ENCODE data around the gene CDKN2C. TPM values are rescaled to one million over a fixed set of nuclear protein-coding genes. Genes with fewer than 3 reads are reported as not detected.

Gene CDKN2C
- total and polyA plus RNA-seq, 11 donors, result 11.2 to 18.8 (median 15.3) TPM

DNA sequence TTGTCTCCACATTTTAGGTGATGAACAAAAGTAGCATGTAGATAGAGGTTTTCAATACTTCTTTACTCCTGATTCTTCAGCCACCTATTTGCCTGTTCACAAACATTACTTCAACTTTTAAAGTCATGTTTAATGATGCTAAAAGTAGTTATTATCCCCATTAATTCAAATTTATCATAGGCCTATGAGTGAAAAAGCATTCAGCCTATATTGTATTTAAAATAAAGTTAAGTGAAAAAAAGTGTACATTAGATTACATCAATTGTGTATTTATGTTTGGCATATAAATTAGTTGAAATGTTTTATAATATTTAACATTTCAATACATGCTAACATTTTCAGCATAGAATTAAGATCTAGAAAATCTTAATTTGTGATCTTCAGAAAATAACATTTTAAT lies 10.5 kb downstream of the CDKN2C start:
- peak overlapping the region in 10 of 12 donors; percentile 96 to 100 (median 99) for H3K27ac ChIP-seq
- H3K4me1 ChIP-seq, result peaks cover 0 to 56% (median 5%) of the 10 kb centered on the region in 12 donors
- ATAC-seq (no peak), DNase-seq (no peak)
- peaks cover 0 to 10% (median 0%) of the 10 kb centered on the region in 9 donors for H3K27me3 ChIP-seq
- intact Hi-C loops (cut with DNase I), result no loop called here
- no peaks in the 10 kb centered on the region for H3K9me3 ChIP-seq
- TF ChIP-seq, protein P1, sequence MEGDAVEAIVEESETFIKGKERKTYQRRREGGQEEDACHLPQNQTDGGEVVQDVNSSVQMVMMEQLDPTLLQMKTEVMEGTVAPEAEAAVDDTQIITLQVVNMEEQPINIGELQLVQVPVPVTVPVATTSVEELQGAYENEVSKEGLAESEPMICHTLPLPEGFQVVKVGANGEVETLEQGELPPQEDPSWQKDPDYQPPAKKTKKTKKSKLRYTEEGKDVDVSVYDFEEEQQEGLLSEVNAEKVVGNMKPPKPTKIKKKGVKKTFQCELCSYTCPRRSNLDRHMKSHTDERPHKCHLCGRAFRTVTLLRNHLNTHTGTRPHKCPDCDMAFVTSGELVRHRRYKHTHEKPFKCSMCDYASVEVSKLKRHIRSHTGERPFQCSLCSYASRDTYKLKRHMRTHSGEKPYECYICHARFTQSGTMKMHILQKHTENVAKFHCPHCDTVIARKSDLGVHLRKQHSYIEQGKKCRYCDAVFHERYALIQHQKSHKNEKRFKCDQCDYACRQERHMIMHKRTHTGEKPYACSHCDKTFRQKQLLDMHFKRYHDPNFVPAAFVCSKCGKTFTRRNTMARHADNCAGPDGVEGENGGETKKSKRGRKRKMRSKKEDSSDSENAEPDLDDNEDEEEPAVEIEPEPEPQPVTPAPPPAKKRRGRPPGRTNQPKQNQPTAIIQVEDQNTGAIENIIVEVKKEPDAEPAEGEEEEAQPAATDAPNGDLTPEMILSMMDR (IDR thresholded peaks at IDR 0.05), result no peak
- no peak for TF ChIP-seq POLR2A (IDR thresholded peaks at IDR 0.05)
- H3K4me3 ChIP-seq, result peak overlapping the region in 5 of 12 donors; percentile 83 to 94 (median 85)
- H3K36me3 ChIP-seq, result no peaks in the 10 kb centered on the region

DNA sequence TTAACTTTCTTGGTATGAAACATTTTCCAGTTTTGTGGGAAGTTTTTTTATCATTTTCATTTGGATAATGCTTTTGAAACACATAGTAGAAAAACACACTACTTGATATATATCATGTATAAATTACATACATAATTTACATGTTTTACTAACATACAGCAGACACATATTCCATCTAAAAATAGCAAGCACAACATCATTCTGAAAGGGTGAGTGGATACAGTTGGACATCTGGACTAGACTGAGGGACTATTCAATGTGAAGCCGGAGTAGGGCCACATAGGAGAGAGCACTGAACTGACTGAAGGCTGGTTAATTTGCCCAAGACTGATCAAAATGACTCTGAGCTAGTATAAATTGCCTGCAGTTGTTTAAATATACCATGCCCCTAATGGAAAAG lies 11.7 kb downstream of the CDKN2C start:
- WGBS, 4 donors, result 54 to 82% (median 69%) methylated on average over 1 of the region's 1 CpG
- Histone ChIP-seq H3K4me1 (peaks cover 0 to 44% (median 5%) of the 10 kb centered on the region in 12 donors), H3K27ac (peak overlapping the region in 10 of 12 donors; percentile 5 to 100 (median 98)), H3K9me3 (no peaks in the 10 kb centered on the region), H3K27me3 (peaks cover 0 to 10% (median 0%) of the 10 kb centered on the region in 9 donors), H3K36me3 (no peaks in the 10 kb centered on the region), H3K4me3 (peak overlapping the region in 7 of 12 donors; percentile 10 to 41 (median 26))
- intact Hi-C loops (cut with DNase I), result no loop called here
- ATAC-seq, result peak in 1 of 4 donors; percentile 41
- no peak for TF ChIP-seq POLR2A (IDR thresholded peaks at IDR 0.05)
- TF ChIP-seq, protein P1 (IDR thresholded peaks at IDR 0.05), result no peak
- no peak for DNase-seq

DNA sequence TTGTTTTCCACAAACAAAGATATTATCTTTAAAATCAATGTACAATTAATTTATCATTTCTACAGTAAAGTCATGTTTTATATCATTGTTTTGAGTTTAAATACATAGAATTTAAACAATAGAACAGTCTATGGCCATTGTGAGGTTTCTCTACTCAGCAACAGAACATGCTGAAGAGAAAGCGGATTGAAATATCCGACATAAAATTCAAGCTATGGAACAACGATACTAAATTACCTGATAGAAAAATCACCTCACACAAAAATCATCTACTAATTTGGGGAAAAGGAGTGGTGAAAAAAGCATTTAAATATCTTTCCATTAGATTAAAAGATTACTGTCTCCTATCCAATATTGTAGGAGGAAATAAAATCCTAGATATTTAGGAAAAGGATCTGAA lies 12.6 kb downstream of the CDKN2C start:
- intact Hi-C loops (cut with DNase I), result no loop called here
- H3K9me3 ChIP-seq, result no peaks in the 10 kb centered on the region
- peaks cover 0 to 10% (median 0%) of the 10 kb centered on the region in 9 donors for H3K27me3 ChIP-seq
- peak overlapping the region in 7 of 12 donors; percentile 11 to 100 (median 99) for H3K27ac ChIP-seq
- 92 to 95% (median 94%) methylated on average over 3 of the region's 3 CpGs for WGBS, 4 donors
- H3K4me3 ChIP-seq, result peak overlapping the region in 2 of 12 donors; percentile 27 to 41
- TF ChIP-seq, protein P1 (IDR thresholded peaks at IDR 0.05), result no peak
- TF ChIP-seq POLR2A (IDR thresholded peaks at IDR 0.05), result no peak
- no peaks in the 10 kb centered on the region for H3K36me3 ChIP-seq
- ATAC-seq (no peak), DNase-seq (no peak)
- peaks cover 0 to 44% (median 5%) of the 10 kb centered on the region in 12 donors for H3K4me1 ChIP-seq

DNA sequence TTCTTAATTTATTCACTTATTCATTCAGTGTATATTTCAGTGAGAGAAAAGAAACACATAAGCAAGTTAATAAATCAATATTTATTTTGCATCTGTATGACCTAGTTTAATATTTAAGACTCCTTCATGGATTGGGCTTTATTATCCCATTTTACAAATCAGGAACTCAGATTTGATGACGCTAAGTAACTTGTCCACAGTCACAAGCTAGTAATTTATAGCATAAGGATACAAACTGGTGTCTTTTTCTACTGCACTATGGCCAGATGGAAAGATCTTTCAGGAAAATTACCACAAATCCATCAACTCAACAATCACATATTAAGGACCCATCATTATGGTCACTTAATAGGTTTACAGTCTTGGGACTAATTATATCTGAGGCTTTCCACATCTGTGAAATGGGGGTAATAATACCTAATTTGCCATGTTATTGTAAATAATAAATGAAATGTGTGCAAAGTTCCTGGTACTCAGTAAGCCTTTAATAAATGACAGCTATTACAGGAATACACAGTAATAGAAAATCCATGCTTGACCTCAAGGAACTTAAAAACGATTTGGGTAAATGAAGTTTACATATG lies 13.3 kb downstream of the CDKN2C start:
- H3K36me3 ChIP-seq, result no peaks in the 10 kb centered on the region
- DNase-seq (no peak), ATAC-seq (no peak)
- H3K4me3 ChIP-seq, result no peak overlapping the region
- no peaks in the 10 kb centered on the region for H3K9me3 ChIP-seq
- H3K27ac ChIP-seq, result peak overlapping the region in 3 of 12 donors; percentile 35 to 99 (median 99)
- intact Hi-C loops (cut with DNase I), result no loop called here
- H3K27me3 ChIP-seq, result peaks cover 0 to 10% (median 0%) of the 10 kb centered on the region in 9 donors
- H3K4me1 ChIP-seq, result peaks cover 0 to 44% (median 5%) of the 10 kb centered on the region in 12 donors
- 56 to 63% (median 57%) methylated on average over 2 of the region's 2 CpGs for WGBS, 4 donors
- TF ChIP-seq, protein P1 (IDR thresholded peaks at IDR 0.05), result no peak
- TF ChIP-seq POLR2A (IDR thresholded peaks at IDR 0.05), result no peak

Data from heart left ventricle (tissue), 16 donors.